ENCODE results near the gene CDH12.

Gene CDH12

GRCh38 chr5:21792748-21793147, 1060.4 kb downstream of the CDH12 start:
- no peak overlapping the region for H3K4me3 ChIP-seq (IDR thresholded peaks at IDR 0.05; ENCODE audit: insufficient read depth, low read depth, low read length)
- 0 out of 2 replicates have a peak overlapping the region, but pooled peaks have one; percentile 18 for H2AFZ ChIP-seq (ENCODE audit: low read depth)
- no peak overlapping the region for H3K4me2 ChIP-seq
- H3K4me1 ChIP-seq (ENCODE audit: low read depth, poor library complexity, severe bottlenecking), result no peaks in the 10 kb centered on the region
- no peaks in the 10 kb centered on the region for H3K27me3 ChIP-seq (ENCODE audit: insufficient read depth, low read depth)
- H3K79me2 ChIP-seq (ENCODE audit: insufficient read depth, low read depth), result no peaks in the 10 kb centered on the region
- H3K27ac ChIP-seq, result no peak overlapping the region
- no peaks in the 10 kb centered on the region for H4K20me1 ChIP-seq (ENCODE audit: insufficient read depth)
- TF ChIP-seq CTCF (conservative IDR thresholded peaks at IDR 0.05; ENCODE audit: low read depth, low read length), result no peak
- no peaks in the 10 kb centered on the region for H3K36me3 ChIP-seq (ENCODE audit: insufficient read depth)
- H3K9ac ChIP-seq, result no peak overlapping the region

GRCh38 chr5:21791304-21791703, 1061.8 kb downstream of the CDH12 start:
- Histone ChIP-seq H3K4me2 (no peak overlapping the region), H2AFZ (ENCODE audit: low read depth) (no peak overlapping the region), H3K4me3 (IDR thresholded peaks at IDR 0.05; ENCODE audit: insufficient read depth, low read depth, low read length) (no peak overlapping the region)

GRCh38 chr5:21784487-21784886, 1068.7 kb downstream of the CDH12 start:
- H3K27me3 ChIP-seq (ENCODE audit: insufficient read depth, low read depth), result no peaks in the 10 kb centered on the region
- TF ChIP-seq CTCF (conservative IDR thresholded peaks at IDR 0.05; ENCODE audit: low read depth, low read length), result no peak
- H4K20me1 ChIP-seq (ENCODE audit: insufficient read depth), result no peaks in the 10 kb centered on the region
- H2AFZ ChIP-seq (ENCODE audit: low read depth), result no peak overlapping the region
- no peak overlapping the region for H3K27ac ChIP-seq
- H3K4me2 ChIP-seq, result no peak overlapping the region
- no peaks in the 10 kb centered on the region for H3K36me3 ChIP-seq (ENCODE audit: insufficient read depth)
- no peaks in the 10 kb centered on the region for H3K79me2 ChIP-seq (ENCODE audit: insufficient read depth, low read depth)
- H3K9ac ChIP-seq, result no peak overlapping the region
- no peaks in the 10 kb centered on the region for H3K4me1 ChIP-seq (ENCODE audit: low read depth, poor library complexity, severe bottlenecking)
- no peak overlapping the region for H3K4me3 ChIP-seq (IDR thresholded peaks at IDR 0.05; ENCODE audit: insufficient read depth, low read depth, low read length)

More at GRCh38 chr5:21791304-21791703, 1061.8 kb downstream of the CDH12 start:
- Histone ChIP-seq H3K4me1 (ENCODE audit: low read depth, poor library complexity, severe bottlenecking) (no peaks in the 10 kb centered on the region), H3K27ac (no peak overlapping the region), H3K27me3 (ENCODE audit: insufficient read depth, low read depth) (no peaks in the 10 kb centered on the region), H3K9ac (no peak overlapping the region), H3K79me2 (ENCODE audit: insufficient read depth, low read depth) (no peaks in the 10 kb centered on the region), H4K20me1 (ENCODE audit: insufficient read depth) (no peaks in the 10 kb centered on the region), H3K36me3 (ENCODE audit: insufficient read depth) (no peaks in the 10 kb centered on the region)
- no peak for TF ChIP-seq CTCF (conservative IDR thresholded peaks at IDR 0.05; ENCODE audit: low read depth, low read length)

- H4K20me1 ChIP-seq (ENCODE audit: insufficient read depth), result no peaks in the 10 kb centered on the region
- no peak overlapping the region for H3K9ac ChIP-seq
- no peaks in the 10 kb centered on the region for H3K27me3 ChIP-seq (ENCODE audit: insufficient read depth, low read depth)
- no peak overlapping the region for H3K4me3 ChIP-seq (IDR thresholded peaks at IDR 0.05; ENCODE audit: insufficient read depth, low read depth, low read length)
- H2AFZ ChIP-seq (ENCODE audit: low read depth), result no peak overlapping the region
- no peaks in the 10 kb centered on the region for H3K36me3 ChIP-seq (ENCODE audit: insufficient read depth)
- H3K79me2 ChIP-seq (ENCODE audit: insufficient read depth, low read depth), result no peaks in the 10 kb centered on the region
- no peak overlapping the region for H3K27ac ChIP-seq
- no peaks in the 10 kb centered on the region for H3K4me1 ChIP-seq (ENCODE audit: low read depth, poor library complexity, severe bottlenecking)
- TF ChIP-seq CTCF (conservative IDR thresholded peaks at IDR 0.05; ENCODE audit: low read depth, low read length), result no peak
- no peak overlapping the region for H3K4me2 ChIP-seq
These were observed 1070.0 kb downstream of the CDH12 start for GRCh38 chr5:21783074-21783679.

Measured in KMS-11 (cell line).